T follicular helper cell (primary cell): Measurements from ENCODE around the gene TMEM115.

Experiments
- DNase-seq: peaks from one replicate; pipeline ENCODE4 v3.0.0-alpha.2; 2020; ENCODE audit warnings: low read depth

Gene TMEM115

GRCh38 chr3:50331364-50331907 lies 27.9 kb downstream of the TMEM115 start:
- DNase-seq: no peak

GRCh38 chr3:50330330-50330729 lies 29.0 kb downstream of the TMEM115 start:
- DNase-seq: no peak

DNA sequence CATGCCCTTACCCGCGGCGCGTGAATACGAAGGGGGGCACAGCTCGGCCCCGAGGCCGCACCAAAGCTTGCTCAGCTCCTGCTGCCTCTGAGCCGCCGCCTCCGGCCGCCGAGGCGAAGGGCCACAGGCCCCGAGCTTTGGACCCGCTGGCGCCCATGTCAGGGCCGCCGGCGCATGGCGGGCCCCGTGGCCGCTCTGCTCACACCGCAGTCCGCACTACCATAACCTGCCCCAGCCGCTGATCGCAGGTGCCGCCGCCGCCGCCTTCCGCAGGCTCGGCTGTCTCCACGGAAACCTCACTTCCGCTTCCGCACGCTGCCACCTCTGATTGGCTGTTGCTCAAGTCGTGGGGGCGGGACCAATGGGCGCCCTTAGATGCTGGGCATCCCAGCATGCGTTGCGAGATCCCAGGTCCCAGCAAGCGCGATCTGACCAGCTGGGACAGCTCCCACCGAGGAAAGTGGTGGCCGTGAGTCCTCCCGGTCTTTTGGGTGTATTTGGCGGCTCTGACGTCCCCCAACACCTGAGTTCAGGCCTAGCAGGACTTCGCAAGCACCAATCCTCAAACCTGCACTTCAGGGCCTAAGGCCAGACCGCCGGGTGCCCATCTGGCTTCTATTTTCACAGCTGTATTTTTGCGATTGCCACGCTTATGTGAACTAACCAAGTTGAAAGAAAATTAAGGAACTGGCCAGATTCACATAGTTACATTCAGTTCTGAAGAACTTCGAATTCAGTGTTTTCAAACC lies 31.2 kb downstream of the TMEM115 start, which contains the start of gene TUSC2:
TUSC2 (minus strand) TSS at position 281 of the 749 bp plus-strand sequence; CDS start at position 157, 124 bp downstream.
- DNase-seq: peak; percentile 93

DNA sequence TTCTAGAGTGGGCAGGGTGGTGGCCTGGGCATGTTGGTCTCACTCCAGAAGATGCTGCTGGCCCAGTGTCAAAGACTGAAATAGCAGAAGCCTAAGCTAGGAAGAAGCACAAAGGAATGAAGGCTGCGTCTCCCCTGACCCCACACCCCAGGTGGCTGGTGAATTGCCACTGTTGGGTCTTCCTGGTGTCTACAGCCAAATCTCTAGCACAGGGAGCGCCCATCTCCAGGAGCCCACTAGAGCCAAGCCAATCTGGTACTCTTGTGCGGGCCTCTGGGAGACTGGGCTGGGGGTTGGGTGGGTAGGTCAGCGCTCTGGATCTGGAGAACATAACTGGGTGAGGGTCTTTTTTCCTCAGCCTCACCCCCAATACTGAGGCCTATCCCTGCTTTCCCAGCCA lies 32.2 kb downstream of the TMEM115 start:
- no peak for DNase-seq

DNA sequence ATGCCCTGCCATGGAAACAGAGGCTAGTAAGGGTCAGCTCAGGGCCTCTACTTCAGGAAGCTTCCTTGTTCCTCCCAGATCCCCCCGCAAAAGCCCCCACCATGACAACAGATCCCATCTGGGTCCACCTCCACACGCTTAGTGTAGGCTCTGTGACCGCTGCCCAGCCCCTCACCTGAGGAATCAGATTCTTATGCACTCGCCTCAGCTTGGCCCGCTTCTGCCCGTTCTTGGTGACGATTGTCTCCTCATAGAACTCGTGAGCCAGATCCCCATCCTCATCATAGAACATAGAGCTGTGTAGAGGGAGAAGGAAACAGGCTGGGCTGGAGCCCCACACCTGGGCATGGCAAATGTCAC lies 33.2 kb downstream of the TMEM115 start:
- DNase-seq: no peak

GRCh38 chr3:50325497-50326181 lies 33.7 kb downstream of the TMEM115 start:
- DNase-seq: no peak

DNA sequence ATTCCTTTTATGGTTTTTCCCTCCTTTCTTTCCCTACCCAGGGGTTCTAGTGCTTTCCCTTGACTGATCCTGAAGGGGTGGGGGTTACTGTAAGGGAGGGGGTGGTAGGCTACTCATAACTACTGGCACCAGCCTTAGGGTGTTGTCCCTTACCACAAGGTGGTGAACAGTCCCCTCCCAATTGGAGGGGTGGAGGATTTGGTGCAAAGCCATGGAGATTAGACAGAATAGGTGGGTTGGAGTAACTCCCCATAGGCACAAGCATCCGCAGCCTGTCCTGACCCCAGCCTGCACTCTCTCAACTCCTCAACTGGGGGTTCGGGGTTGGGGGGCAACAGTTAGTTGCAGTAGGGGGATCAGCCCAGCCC lies 34.2 kb downstream of the TMEM115 start:
- DNase-seq: no peak

GRCh38 chr3:50324351-50325112 lies 34.8 kb downstream of the TMEM115 start:
- DNase-seq: peak; percentile 33

DNA sequence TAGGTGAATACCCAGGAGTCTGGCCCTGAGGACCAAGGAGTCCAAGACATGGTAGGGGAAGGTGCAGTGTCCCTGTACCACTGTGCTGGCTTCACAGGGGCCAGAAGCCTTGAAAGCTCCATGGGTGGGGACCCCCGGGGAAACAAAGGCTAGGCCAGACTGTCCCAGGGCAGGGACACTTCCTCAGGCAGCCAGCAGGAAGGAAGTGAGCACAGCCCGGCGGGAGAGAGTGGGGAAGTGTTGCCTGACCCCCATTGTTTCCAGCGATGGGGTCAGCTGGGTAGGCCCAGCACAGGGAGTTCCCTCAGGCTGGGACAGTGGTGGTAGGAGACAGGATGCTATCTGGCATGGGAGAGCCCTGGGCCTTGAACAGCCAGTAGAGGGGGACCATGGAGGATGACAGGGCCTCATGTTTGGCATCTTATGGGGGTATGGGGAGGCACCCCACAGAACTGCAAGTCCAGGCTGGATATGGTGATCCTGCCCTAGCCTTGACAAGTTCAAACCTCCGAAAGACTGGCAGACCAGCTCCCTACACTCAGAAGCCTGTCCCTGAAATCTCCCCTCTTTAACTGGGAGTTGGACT lies 35.6 kb downstream of the TMEM115 start:
- no peak for DNase-seq

DNA sequence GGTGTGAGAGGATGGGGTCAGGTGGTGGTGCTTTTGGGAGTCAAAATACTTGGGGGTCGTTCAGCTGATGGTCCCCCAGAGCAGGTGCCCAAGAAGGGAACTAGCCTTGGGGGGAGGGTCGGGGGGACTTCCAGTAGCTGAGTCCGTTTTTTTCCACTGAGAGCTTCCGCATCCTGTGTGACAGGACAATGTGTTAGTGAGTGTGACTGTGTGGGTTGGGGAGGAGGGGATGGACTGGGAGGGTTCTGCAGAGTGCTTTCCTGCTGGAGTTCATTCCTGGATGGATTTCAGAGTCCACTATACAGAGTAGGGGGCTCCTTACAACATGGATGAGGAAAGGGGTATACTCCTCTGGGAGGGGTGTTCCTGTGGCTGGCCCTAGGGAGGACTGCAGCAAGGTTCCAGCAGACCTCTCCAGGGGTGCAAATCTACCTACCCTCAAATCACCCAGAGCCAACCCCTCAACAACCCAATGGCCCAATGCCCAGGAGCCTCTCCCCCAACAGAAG lies 36.2 kb downstream of the TMEM115 start:
- no peak for DNase-seq

DNA sequence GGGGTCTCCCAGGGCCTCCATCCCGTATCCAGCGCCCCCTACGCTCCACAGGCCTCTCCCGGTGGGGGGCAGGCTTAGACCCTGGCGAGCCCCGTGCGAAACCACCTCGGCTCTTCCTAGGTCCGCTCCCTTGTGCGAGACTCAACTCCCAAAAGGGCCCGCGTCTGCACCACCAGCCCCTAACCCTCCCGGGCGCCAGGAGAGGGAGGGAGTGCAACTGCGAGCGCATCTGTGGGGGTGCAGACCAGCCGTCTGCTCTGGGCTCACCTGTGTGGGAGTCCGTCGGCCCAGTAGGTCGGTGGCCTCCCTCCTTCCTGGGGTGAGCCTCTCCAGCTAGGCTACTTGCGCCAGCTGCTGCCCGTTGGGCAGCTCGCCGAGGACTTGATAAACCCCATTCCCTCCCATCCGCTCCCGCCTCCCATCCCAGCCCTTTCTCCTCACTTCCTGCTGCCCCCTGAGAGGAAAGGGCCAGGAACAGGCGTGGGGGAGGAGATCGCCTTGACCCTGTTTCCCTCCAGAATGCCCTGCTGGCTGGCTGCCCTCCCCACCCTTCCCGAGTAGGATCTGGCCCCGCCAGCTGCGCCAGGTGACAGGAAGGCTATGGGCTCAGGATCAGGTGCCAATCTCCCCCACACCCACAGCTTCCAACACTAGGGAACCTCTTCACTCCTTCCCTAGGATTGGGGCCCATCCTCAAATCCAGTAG lies 36.8 kb downstream of the TMEM115 start, which contains the start of gene HYAL2:
HYAL2 (minus strand) TSS at position 360 of the 706 bp plus-strand sequence. CDS start 2,256 bp downstream, outside the sequence.
- no peak for DNase-seq

DNA sequence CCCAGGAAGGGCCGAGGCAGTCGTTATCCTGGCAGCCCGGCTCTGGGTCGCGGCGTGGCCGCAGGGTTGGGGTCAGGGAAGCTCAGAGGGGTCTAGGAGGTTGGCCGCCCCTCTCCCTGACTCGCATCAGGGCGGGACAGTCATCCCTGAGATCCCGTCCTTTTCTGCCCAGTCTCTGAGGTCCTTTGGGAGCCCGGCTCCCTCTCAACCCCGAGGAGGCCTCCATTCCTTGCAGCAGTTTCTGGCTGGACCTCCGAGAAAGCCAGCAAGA lies 37.3 kb downstream of the TMEM115 start:
- DNase-seq: no peak

DNA sequence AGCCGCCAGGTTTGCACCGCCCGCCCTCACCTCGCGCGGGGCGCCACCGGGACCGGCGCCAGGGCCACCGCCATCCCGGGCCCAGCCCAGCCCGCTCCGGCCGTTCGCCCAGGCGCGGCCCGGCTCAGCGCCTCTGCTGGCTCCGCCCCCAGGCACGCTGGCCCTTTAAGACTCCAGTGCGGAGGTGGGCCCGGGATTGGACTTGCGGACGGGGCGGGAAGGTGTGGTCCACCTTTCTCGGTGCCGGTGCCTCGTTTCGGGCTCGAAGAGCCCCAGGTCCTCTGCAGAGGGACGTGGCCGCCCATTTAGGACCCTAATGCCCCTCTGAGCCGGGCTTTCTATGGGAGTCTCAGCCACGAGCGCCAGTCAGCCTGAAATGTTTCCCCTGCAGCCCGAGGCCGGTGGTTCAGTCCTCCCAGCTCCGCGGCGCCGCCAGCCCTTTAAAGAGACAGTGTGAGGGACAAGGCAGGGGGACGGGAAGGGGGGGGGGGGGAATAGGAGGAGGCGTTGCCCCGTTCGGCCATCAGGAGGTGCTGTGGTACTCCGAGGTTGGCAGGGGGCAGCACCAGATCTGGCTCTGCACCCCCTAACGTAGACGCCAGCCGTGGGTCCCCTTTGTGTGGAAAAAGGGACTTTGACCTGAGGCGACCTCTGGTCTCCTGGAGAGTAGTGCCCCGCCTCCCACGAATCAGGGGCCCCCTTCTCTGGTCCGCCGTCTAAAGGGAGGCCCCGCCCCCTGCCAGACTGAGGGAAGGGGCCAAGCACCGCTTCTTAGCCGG lies 37.8 kb downstream of the TMEM115 start:
- peak; percentile 71 for DNase-seq

DNA sequence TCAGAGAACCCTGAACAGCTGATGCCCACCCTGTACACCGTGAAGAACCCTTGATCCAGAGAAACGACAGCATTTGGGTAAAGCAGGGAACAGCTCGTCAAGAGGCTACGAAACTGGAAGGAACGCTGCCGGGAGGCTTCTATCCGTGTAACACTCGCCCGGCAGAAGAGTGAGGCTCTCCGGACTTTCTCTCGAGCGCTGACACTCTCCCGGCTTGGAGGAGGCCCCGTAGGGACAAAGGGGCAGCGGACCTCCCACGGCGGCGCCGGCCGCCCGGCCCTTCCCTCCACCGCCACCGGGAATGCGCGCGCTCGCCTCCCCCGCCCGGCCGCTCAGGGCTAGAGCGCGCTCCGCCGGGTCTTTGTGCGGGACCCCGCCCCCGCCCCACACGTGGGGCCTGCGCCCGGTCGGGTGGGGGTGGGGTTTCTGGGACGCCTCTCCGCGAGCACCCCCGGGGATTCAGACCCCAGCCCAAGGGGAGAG lies 38.4 kb downstream of the TMEM115 start:
- peak; percentile 30 for DNase-seq

GRCh38 chr3:50319894-50320625 lies 39.3 kb downstream of the TMEM115 start:
- DNase-seq: no peak

- DNase-seq: no peak
Observed at GRCh38 chr3:50319181-50319893, 40.0 kb downstream of the TMEM115 start.

GRCh38 chr3:50318615-50319014 lies 40.7 kb downstream of the TMEM115 start:
- no peak for DNase-seq

GRCh38 chr3:50318163-50318562 lies 41.2 kb downstream of the TMEM115 start:
- no peak for DNase-seq

DNA sequence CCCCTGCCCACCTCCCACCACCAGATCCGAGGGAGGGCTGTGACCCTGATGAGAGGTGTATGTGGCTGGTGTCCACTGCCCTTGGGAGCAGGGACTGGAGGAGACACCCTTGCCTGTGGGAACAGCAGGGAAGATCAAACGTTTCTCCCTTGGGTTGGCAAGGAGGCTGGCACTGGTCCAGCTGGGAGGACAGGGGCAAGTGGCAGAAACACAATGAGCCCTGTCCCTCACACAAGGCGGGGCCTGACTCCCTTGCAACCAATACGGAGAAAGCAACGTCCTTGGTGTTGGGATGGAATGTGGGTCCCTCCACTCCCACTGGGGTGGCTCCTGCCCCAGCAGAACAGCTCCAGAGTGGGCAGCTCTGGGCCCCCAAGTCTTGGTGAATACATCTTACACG lies 42.0 kb downstream of the TMEM115 start:
- no peak for DNase-seq
